ENCODE measurements around the gene TXLNA. TPM values are rescaled to one million over a fixed set of nuclear protein-coding genes. Genes with fewer than 3 reads are reported as not detected.
A peak's percentile ranks its signal among the peaks of the same experiment; 100 is the strongest.

TXLNA gene
- total RNA-seq, 1 experiment from 2014 or later = 35.0 TPM

- Histone ChIP-seq H3K4me1 (no peaks in the 10 kb centered on the region), H3K36me3 (ENCODE audit: control insufficient read depth, insufficient read depth, low read length) (no peaks in the 10 kb centered on the region), H3K4me3 (ENCODE audit: low read depth, low read length) (no peak overlapping the region), H3K27me3 (replicated peaks; ENCODE audit: control insufficient read depth, insufficient read depth, low read length) (no peaks in the 10 kb centered on the region), H3K9me3 (no peaks in the 10 kb centered on the region)
- H3K27me3 Mint-ChIP-seq (ENCODE audit: insufficient read depth, unreplicated experiment) = no peaks in the 10 kb centered on the region
- no peak overlapping the region for H3K4me3 Mint-ChIP-seq (ENCODE audit: unreplicated experiment)
- POLR2A ChIA-PET = interaction anchor here (0.7 to 1.1 kb wide), 3 partner anchors 10 to 116 kb away, joined by 3 to 4 read pairs (median 4); partner anchors contain the start of gene IQCC
- H3K9me3 Mint-ChIP-seq (ENCODE audit: unreplicated experiment) = no peaks in the 10 kb centered on the region
- intact Hi-C loops (cut with micrococcal nuclease; ENCODE audit: unreplicated experiment) = loop anchor here (2.0 to 5.0 kb wide), 2 partner anchors 101 to 136 kb away; no protein-coding TSS in a partner anchor
- H3K4me1 Mint-ChIP-seq (ENCODE audit: low read depth, unreplicated experiment) = no peaks in the 10 kb centered on the region
- TF ChIP-seq CTCF (IDR thresholded peaks at IDR 0.05; ENCODE audit: insufficient read depth in 1 of 2, low read depth in 1 of 2, low read length in 1 of 2, severe bottlenecking in 1 of 2, unreplicated experiment in 1 of 2) = peak; percentile 58 to 67
- CTCF ChIA-PET = interaction anchor here (0.5 to 2.4 kb wide), 9 partner anchors 10 to 179 kb away, joined by 3 to 11 read pairs (median 5); partner anchors contain the start of genes BSDC1, CCDC28B and IQCC
- no TSS peak for BruUV-seq (replicated peaks)
- peak; percentile 65 to 70 for DNase-seq
- H3K36me3 Mint-ChIP-seq (ENCODE audit: insufficient read depth, unreplicated experiment) = no peaks in the 10 kb centered on the region
- no peak overlapping the region for H3K27ac Mint-ChIP-seq (ENCODE audit: unreplicated experiment)
Observed at GRCh38 chr1:32215629-32216480, 36.4 kb downstream of the TXLNA start.

GRCh38 chr1:32216566-32216965 is 37.1 kb downstream of the TXLNA start:
- no peaks in the 10 kb centered on the region for H3K9me3 Mint-ChIP-seq (ENCODE audit: unreplicated experiment)
- CTCF ChIA-PET = interaction anchor here (1.0 to 2.4 kb wide), 4 partner anchors 11 to 147 kb away, joined by 5 to 11 read pairs (median 8); partner anchors contain the start of gene IQCC
- H3K4me1 Mint-ChIP-seq (ENCODE audit: low read depth, unreplicated experiment) = no peaks in the 10 kb centered on the region
- Histone ChIP-seq H3K4me1 (no peaks in the 10 kb centered on the region), H3K36me3 (ENCODE audit: control insufficient read depth, insufficient read depth, low read length) (no peaks in the 10 kb centered on the region), H3K4me3 (ENCODE audit: low read depth, low read length) (no peak overlapping the region), H3K9me3 (no peaks in the 10 kb centered on the region), H3K27me3 (replicated peaks; ENCODE audit: control insufficient read depth, insufficient read depth, low read length) (no peaks in the 10 kb centered on the region)
- no peaks in the 10 kb centered on the region for H3K36me3 Mint-ChIP-seq (ENCODE audit: insufficient read depth, unreplicated experiment)
- H3K4me3 Mint-ChIP-seq (ENCODE audit: unreplicated experiment) = no peak overlapping the region
- POLR2A ChIA-PET = no interaction called here
- no TSS peak for BruUV-seq (replicated peaks)
- TF ChIP-seq CTCF (IDR thresholded peaks at IDR 0.05; ENCODE audit: insufficient read depth in 1 of 2, low read depth in 1 of 2, low read length in 1 of 2, severe bottlenecking in 1 of 2, unreplicated experiment in 1 of 2) = no peak
- DNase-seq = no peak
- intact Hi-C loops (cut with micrococcal nuclease; ENCODE audit: unreplicated experiment) = loop anchor here (5.0 kb wide), 1 partner anchor 136 kb away; no protein-coding TSS in a partner anchor
- no peaks in the 10 kb centered on the region for H3K27me3 Mint-ChIP-seq (ENCODE audit: insufficient read depth, unreplicated experiment)
- H3K27ac Mint-ChIP-seq (ENCODE audit: unreplicated experiment) = no peak overlapping the region

DNA sequence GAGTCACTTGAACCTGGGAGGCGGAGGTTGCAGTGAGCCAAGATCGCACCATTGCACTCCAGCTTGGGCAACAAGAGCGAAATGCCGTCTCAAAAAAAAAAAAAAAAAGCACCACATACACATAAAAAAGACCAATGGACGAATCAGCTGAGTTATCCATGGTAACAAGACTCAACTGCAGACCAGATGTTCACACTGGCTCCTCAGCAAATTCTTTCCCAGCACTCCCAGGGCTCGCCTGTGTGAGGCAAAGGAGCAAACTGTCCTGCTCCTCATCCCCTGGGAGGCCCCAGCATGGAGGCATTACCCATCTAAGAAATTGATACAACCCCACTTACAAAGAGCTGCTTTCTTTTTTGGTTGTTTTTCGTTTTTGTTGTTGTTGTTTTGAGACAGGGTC is 39.5 kb downstream of the TXLNA start:
- Mint-ChIP-seq H3K27me3 (ENCODE audit: insufficient read depth, unreplicated experiment) (no peaks in the 10 kb centered on the region), H3K4me3 (ENCODE audit: unreplicated experiment) (no peak overlapping the region), H3K36me3 (ENCODE audit: insufficient read depth, unreplicated experiment) (peaks cover under 1% of the 10 kb centered on the region), H3K4me1 (ENCODE audit: low read depth, unreplicated experiment) (no peaks in the 10 kb centered on the region), H3K27ac (ENCODE audit: unreplicated experiment) (no peak overlapping the region), H3K9me3 (ENCODE audit: unreplicated experiment) (no peaks in the 10 kb centered on the region)
- BruUV-seq (replicated peaks) = no TSS peak
- Histone ChIP-seq H3K4me3 (ENCODE audit: low read depth, low read length) (no peak overlapping the region), H3K36me3 (ENCODE audit: control insufficient read depth, insufficient read depth, low read length) (no peaks in the 10 kb centered on the region), H3K9me3 (no peaks in the 10 kb centered on the region), H3K27me3 (replicated peaks; ENCODE audit: control insufficient read depth, insufficient read depth, low read length) (no peaks in the 10 kb centered on the region), H3K4me1 (no peaks in the 10 kb centered on the region)
- no peak for TF ChIP-seq CTCF (IDR thresholded peaks at IDR 0.05; ENCODE audit: insufficient read depth in 1 of 2, low read depth in 1 of 2, low read length in 1 of 2, severe bottlenecking in 1 of 2, unreplicated experiment in 1 of 2)
- POLR2A ChIA-PET = no interaction called here
- DNase-seq = no peak
- intact Hi-C loops (cut with micrococcal nuclease; ENCODE audit: unreplicated experiment) = loop anchor here (5.0 kb wide), 1 partner anchor 133 kb away; no protein-coding TSS in a partner anchor
- CTCF ChIA-PET = no interaction called here
